Uterus (tissue), 4 donors: ENCODE data around the gene ZNF234. TPM values are rescaled to one million over a fixed set of nuclear protein-coding genes. Genes with fewer than 3 reads are reported as not detected.

ENCODE experiments used
- DNase-seq, 2 donors: peaks; one replicate each; pipeline ENCODE4 v3.0.0-alpha.2; 2019 to 2020
- H3K27ac ChIP-seq, 2 donors: fragments of 200-600 bp; sonication (generic); 1 replicate in 1 of 2; 2 replicates in 1 of 2; pipeline ENCODE4 v1.5.1; 2016 to 2018
- H3K27me3 ChIP-seq, 2 donors: fragments of 200-600 bp; sonication (generic); one replicate each; pipeline ENCODE4 v1.5.1; 2018 to 2019; ENCODE audit warnings: control low read depth in 1 of 2
- H3K36me3 ChIP-seq, 2 donors: fragments of 200-600 bp; sonication (generic); one replicate each; pipeline ENCODE4 v1.5.1; 2019; ENCODE audit warnings: control low read depth in 1 of 2
- H3K4me1 ChIP-seq, 2 donors: fragments of 200-600 bp; sonication (generic); one replicate each; pipeline ENCODE4 v1.5.1; 2018 to 2019; ENCODE audit warnings: control low read depth in 1 of 2
- H3K4me3 ChIP-seq, 2 donors: fragments of 200-600 bp; sonication (generic); 1 replicate in 1 of 2; 2 replicates in 1 of 2; pipeline ENCODE4 v1.5.1; 2018 to 2019; ENCODE audit warnings: mild to moderate bottlenecking in 1 of 2
- H3K9me3 ChIP-seq, 2 donors: fragments of 200-600 bp; sonication (generic); one replicate each; pipeline ENCODE4 v1.5.1; 2019; ENCODE audit warnings: control low read depth in 1 of 2
- POLR2A ChIP-seq, 2 donors: fragments of 450-650 bp; IDR thresholded peaks; one replicate each; pipeline ENCODE4 v1.6.1; 2016; ENCODE audit warnings: antibody characterized with exemption in 2 of 2, mild to moderate bottlenecking in 1 of 2, moderate library complexity in 1 of 2
- intact Hi-C: fragments of 100-400 bp; cut with DNase I; formaldehyde crosslinking; loops from one replicate; pipeline ENCODE4 v1.15.1; 2023; ENCODE audit warnings: low total_unique reads
- total RNA-seq, 4 donors: library from RNA; depleted of rRNA in 3 of 4; stranded (reverse); fragments of >200 nt in 3 of 4; gene quantifications; one replicate each; pipeline versions ENCODE4 v1.1.0 to v1.2.4, GENCODE V29; 2014 to 2023
- TF ChIP-seq, protein P1 (sequence below), 4 experiments: fragments of 200-600 bp in 2 of 4; fragments of 450-650 bp in 2 of 4; sonication (generic) in 2 of 4; IDR thresholded peaks; one replicate each; pipeline ENCODE4 v1.5.1; 2016 to 2019; ENCODE audit warnings: antibody characterized with exemption in 4 of 4, mild to moderate bottlenecking in 2 of 4, moderate library complexity in 1 of 4
- donor health status: DM: yes; HTN: yes; CAD: no.

ZNF234 gene
- total RNA-seq, 4 donors from 2014 or later: 3.6 to 24.4 (median 10.8) TPM

DNA sequence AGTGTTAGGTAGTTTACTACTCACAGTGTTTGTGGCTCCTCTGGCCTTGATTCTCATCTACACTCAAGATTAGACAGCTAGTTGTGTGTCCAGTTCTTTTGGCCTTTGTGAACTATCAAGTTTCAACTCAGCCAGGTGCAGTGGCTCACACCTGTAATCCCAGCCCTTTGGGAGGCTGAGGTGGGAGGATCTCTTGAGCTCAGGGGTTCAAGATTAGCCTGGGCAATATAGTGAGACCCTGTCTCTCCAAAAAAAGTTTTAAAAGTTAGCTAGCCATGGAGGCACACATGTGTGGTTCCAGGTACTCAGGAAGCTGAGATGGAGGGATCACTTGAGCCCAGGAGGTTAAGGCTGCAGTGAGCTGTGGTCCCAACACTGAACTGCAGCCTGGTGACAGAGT, 39.6 kb downstream of the ZNF234 start:
- Histone ChIP-seq H3K27ac (no peak overlapping the region), H3K27me3 (no peaks in the 10 kb centered on the region), H3K4me3 (no peak overlapping the region), H3K36me3 (no peaks in the 10 kb centered on the region), H3K4me1 (no peaks in the 10 kb centered on the region), H3K9me3 (peaks cover 0 to 59% of the 10 kb centered on the region in 2 donors)
- DNase-seq: no peak
- intact Hi-C loops: no loop called here
- TF ChIP-seq, protein P1, sequence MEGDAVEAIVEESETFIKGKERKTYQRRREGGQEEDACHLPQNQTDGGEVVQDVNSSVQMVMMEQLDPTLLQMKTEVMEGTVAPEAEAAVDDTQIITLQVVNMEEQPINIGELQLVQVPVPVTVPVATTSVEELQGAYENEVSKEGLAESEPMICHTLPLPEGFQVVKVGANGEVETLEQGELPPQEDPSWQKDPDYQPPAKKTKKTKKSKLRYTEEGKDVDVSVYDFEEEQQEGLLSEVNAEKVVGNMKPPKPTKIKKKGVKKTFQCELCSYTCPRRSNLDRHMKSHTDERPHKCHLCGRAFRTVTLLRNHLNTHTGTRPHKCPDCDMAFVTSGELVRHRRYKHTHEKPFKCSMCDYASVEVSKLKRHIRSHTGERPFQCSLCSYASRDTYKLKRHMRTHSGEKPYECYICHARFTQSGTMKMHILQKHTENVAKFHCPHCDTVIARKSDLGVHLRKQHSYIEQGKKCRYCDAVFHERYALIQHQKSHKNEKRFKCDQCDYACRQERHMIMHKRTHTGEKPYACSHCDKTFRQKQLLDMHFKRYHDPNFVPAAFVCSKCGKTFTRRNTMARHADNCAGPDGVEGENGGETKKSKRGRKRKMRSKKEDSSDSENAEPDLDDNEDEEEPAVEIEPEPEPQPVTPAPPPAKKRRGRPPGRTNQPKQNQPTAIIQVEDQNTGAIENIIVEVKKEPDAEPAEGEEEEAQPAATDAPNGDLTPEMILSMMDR (IDR thresholded peaks at IDR 0.05): no peak
- no peak for TF ChIP-seq POLR2A (IDR thresholded peaks at IDR 0.05)

DNA sequence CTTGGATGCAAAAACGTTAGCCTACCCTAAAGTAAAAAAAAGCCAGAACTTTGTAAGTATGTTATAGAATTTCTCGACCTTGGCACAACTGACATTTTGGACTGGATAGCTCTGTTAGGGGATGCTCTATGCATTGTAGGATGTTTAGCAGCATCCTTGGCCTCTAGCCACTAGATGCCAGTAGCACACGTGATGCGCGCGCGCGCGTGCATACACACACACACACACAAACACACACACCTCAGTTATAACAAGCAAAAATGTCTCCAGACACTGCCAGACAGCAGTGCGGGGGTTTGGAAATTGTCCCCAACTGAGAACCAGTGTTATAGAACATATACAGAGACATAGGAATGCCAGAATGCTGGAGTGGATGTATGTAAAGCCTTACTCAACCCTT, 40.8 kb downstream of the ZNF234 start:
- no peak for DNase-seq
- no peak for TF ChIP-seq POLR2A (IDR thresholded peaks at IDR 0.05)
- TF ChIP-seq, protein P1 (IDR thresholded peaks at IDR 0.05): no peak
- intact Hi-C loops: no loop called here

DNA sequence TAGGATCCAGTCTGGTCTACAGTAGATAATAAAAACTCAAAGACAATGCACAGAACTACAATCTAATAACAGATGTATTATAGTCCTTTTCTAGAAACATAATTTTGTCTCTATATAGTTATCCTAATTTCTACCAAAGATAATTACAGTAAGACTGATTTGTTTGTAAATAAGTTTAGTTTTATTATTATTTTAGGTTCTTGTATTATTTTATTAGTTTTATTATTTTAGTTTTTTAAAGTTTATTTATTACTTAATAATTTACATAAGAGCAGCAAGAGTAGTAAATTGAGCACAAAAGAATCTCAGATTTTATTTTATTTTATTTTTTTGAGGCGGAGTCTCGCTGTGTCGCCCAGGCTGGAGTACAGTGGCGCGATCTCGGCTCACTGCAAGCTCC, 48.7 kb downstream of the ZNF234 start:
- H3K27ac ChIP-seq: no peak overlapping the region
- no peak for DNase-seq
- H3K27me3 ChIP-seq: no peaks in the 10 kb centered on the region
- H3K4me3 ChIP-seq: no peak overlapping the region
- intact Hi-C loops: no loop called here
- no peaks in the 10 kb centered on the region for H3K36me3 ChIP-seq
- H3K9me3 ChIP-seq: peaks cover 0 to 3% of the 10 kb centered on the region in 2 donors
- H3K4me1 ChIP-seq: no peaks in the 10 kb centered on the region
- TF ChIP-seq, protein P1 (IDR thresholded peaks at IDR 0.05): no peak
- TF ChIP-seq POLR2A (IDR thresholded peaks at IDR 0.05): no peak

More for the DNA sequence above, 40.8 kb downstream of the ZNF234 start:
- H3K36me3 ChIP-seq: no peaks in the 10 kb centered on the region
- no peak overlapping the region for H3K4me3 ChIP-seq
- H3K4me1 ChIP-seq: no peaks in the 10 kb centered on the region
- peaks cover 0 to 47% of the 10 kb centered on the region in 2 donors for H3K9me3 ChIP-seq
- H3K27ac ChIP-seq: no peak overlapping the region
- H3K27me3 ChIP-seq: no peaks in the 10 kb centered on the region

DNA sequence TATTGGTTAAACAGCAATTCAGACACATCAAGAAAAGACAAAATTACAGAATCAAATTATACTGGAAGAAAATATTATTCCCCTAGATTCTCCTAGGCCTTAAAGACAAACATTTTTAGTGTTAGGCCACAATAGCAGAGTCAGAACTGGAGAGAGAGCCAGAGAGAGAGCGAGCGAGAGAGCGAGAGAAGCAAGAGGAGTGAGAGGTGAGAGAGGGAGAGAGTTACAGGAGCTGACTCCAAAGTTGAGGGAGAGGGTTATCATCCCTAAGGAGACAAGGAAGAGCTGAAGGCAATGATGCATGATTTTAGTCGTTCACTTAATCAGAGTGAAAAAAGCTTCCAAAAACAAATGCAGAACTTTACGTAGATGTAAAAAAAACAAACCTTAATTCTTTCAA, 50.8 kb downstream of the ZNF234 start:
- Histone ChIP-seq H3K4me3 (no peak overlapping the region), H3K9me3 (peaks cover 0 to 3% of the 10 kb centered on the region in 2 donors), H3K36me3 (no peaks in the 10 kb centered on the region), H3K27ac (no peak overlapping the region), H3K4me1 (no peaks in the 10 kb centered on the region), H3K27me3 (no peaks in the 10 kb centered on the region)
- intact Hi-C loops: no loop called here
- TF ChIP-seq, protein P1 (IDR thresholded peaks at IDR 0.05): no peak
- TF ChIP-seq POLR2A (IDR thresholded peaks at IDR 0.05): no peak
- no peak for DNase-seq

DNA sequence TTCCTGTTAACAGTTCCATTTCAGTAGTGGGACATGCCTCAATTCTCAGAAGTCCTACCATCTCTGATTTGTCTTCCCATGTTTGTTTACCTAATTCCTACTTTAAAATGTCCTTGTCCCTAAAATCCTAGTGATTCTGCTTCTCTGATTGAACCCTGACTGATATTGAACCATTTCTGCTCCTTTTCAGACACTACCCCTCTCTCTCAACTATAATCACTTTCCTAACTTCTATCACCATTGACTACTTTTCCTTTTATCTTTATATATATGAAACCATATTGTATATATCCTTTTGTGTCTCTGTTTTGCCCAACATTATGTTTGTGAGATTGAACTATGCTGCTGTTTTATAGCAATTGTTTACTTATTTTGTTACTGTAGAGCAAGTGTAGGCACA, 55.4 kb downstream of the ZNF234 start:
- DNase-seq: no peak
- no peaks in the 10 kb centered on the region for H3K36me3 ChIP-seq
- intact Hi-C loops: no loop called here
- H3K4me1 ChIP-seq: no peaks in the 10 kb centered on the region
- H3K27me3 ChIP-seq: no peaks in the 10 kb centered on the region
- H3K9me3 ChIP-seq: peaks cover 0 to 10% of the 10 kb centered on the region in 2 donors
- no peak overlapping the region for H3K27ac ChIP-seq
- H3K4me3 ChIP-seq: no peak overlapping the region
- TF ChIP-seq POLR2A (IDR thresholded peaks at IDR 0.05): no peak
- TF ChIP-seq, protein P1 (IDR thresholded peaks at IDR 0.05): no peak
